Colonic mucosa (tissue), 4 donors: ENCODE data around the gene TPGS2. TPM values are rescaled to one million over a fixed set of nuclear protein-coding genes. Genes with fewer than 3 reads are reported as not detected.

ENCODE experiments used
- DNase-seq: peaks from one replicate; pipeline ENCODE4 v3.0.0-alpha.2; 2020
- H3K27ac ChIP-seq: fragments of 200-600 bp; one replicate; pipeline ENCODE4 v1.8.0; 2021
- H3K27me3 ChIP-seq: fragments of 200-600 bp; one replicate; pipeline ENCODE4 v1.8.0; 2021
- H3K36me3 ChIP-seq: fragments of 200-600 bp; one replicate; pipeline ENCODE4 v1.8.0; 2021
- H3K4me1 ChIP-seq: fragments of 200-600 bp; one replicate; pipeline ENCODE4 v1.8.0; 2021; ENCODE audit warnings: mild to moderate bottlenecking
- H3K4me3 ChIP-seq: fragments of 200-600 bp; one replicate; pipeline ENCODE4 v1.8.0; 2021
- H3K9ac ChIP-seq, 2 donors: one replicate each; pipeline ENCODE4 v1.7.0; 2013; ENCODE audit warnings: control low read depth in 2 of 2, low read depth in 2 of 2, low read length in 2 of 2
- H3K9me3 ChIP-seq: fragments of 200-600 bp; one replicate; pipeline ENCODE4 v1.8.0; 2021
- intact Hi-C: fragments of 100-400 bp; cut with DNase I; formaldehyde crosslinking; loops from one replicate; pipeline ENCODE4 v1.14.1; 2022
- total RNA-seq, 2 donors: library from RNA; stranded (reverse); fragmentation: NEBNext Ultra II Directional in 1 of 2; extraction: Animal tissue kit (Norgen Biotek cat#: 25700) in 1 of 2; gene quantifications; one replicate each; pipeline ENCODE4 v1.2.1, GENCODE V29; 2021
- TF ChIP-seq, protein P1 (sequence below): fragments of 200-600 bp; IDR thresholded peaks from one replicate; pipeline ENCODE4 v1.8.0; 2022; ENCODE audit warnings: antibody characterized with exemption, mild to moderate bottlenecking
- donor health status: healthy.
- donor health status: DM: no; HTN: no; CAD: no.
- donor health status: DM: no; HTN: no; CAD: no.

TPGS2 gene
- total RNA-seq, 2 donors from 2014 or later = 51.8 to 79.2 TPM

DNA sequence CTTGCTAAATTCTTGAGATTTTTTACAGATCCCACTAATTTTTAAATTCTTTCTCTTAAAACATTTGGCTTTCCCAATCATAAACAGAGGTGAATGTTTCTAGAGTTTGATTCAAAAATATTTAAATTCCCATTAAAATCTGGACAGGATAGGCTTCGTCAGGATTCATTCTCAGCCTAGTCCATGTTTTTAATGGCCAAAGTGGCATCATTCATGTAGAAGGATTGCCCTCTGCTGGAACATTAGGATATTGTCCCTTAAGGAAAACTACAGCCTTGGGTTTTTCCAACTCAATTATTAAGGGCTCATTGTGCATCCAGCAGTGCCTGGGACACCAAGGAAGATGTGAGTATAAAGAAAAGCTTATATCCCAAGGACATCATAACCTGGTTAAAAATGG is 71.7 kb downstream of the TPGS2 start:
- TF ChIP-seq, protein P1, sequence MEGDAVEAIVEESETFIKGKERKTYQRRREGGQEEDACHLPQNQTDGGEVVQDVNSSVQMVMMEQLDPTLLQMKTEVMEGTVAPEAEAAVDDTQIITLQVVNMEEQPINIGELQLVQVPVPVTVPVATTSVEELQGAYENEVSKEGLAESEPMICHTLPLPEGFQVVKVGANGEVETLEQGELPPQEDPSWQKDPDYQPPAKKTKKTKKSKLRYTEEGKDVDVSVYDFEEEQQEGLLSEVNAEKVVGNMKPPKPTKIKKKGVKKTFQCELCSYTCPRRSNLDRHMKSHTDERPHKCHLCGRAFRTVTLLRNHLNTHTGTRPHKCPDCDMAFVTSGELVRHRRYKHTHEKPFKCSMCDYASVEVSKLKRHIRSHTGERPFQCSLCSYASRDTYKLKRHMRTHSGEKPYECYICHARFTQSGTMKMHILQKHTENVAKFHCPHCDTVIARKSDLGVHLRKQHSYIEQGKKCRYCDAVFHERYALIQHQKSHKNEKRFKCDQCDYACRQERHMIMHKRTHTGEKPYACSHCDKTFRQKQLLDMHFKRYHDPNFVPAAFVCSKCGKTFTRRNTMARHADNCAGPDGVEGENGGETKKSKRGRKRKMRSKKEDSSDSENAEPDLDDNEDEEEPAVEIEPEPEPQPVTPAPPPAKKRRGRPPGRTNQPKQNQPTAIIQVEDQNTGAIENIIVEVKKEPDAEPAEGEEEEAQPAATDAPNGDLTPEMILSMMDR = peak; percentile 55
- no peaks in the 10 kb centered on the region for H3K36me3 ChIP-seq
- DNase-seq = no peak
- no peaks in the 10 kb centered on the region for H3K9me3 ChIP-seq
- no peaks in the 10 kb centered on the region for H3K4me1 ChIP-seq
- no peaks in the 10 kb centered on the region for H3K27me3 ChIP-seq
- H3K27ac ChIP-seq = no peak overlapping the region
- intact Hi-C loops = no loop called here
- no peak overlapping the region for H3K4me3 ChIP-seq
- H3K9ac ChIP-seq = no peak overlapping the region

DNA sequence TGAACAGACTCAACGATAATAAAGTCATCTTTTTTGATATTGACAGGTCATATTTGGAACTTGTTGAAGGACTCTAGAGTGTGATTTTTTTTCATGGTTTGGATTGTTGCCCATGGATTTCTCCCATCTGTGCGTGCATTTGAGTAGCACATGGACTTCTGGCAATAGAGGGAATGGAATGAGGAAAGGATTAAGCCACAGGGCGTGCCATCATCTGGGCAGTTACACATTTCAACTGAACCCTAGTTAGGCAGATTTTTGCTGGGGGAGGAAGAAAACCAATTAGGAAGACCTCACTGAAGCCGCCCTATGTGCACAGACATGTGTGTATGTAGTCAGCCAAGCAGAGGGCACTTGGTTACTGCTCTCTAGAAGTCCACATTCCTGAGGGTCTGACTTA is 72.6 kb downstream of the TPGS2 start:
- DNase-seq = no peak
- TF ChIP-seq, protein P1 = no peak
- H3K9me3 ChIP-seq = no peaks in the 10 kb centered on the region
- H3K27ac ChIP-seq = no peak overlapping the region
- no peak overlapping the region for H3K4me3 ChIP-seq
- no peaks in the 10 kb centered on the region for H3K4me1 ChIP-seq
- intact Hi-C loops = no loop called here
- H3K27me3 ChIP-seq = no peaks in the 10 kb centered on the region
- H3K9ac ChIP-seq = no peak overlapping the region
- no peaks in the 10 kb centered on the region for H3K36me3 ChIP-seq

DNA sequence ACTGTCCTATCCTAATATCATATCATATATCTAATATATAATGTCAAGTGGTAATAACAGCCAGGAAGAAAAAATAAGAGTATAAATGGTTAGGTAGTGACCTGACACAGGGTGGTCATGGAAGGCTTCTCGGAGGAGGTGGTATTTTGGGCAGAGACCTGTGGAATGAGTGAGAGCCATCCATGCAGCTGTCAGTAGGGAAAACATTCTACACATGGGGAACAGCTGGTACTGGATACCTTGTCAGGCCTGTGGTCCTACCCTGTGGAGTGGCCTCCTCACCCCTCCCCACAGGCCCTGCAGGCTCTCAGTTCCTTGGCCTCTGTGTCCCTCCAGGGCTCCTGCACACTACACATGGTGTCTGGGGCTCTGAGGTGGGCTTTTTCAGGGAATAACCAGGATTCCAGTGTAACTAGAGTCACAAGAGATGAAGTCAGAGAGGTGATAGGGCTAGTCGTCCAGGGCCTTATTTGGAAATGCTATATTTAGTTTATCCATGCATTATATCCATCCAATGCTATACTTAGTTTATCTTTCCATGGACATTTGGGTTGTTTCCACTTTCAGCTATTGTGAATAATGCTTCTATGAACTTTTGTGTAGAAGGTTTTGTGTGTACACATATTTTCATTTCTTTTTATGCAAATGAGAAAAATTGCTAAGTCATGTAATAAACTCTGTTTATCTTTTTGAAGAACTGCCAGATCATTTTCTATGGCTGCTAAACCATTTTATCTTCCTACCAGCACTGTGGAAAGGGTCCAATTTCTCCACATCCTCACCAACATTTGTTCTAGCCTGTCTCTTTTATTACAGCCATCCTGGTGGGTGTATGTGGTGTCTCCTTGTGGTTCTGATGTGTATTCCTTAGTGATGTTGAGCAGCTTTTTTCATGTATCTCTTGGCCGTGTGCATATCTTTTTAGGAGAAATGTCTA is 75.6 kb downstream of the TPGS2 start:
- Histone ChIP-seq H3K9ac (no peak overlapping the region), H3K4me1 (no peaks in the 10 kb centered on the region), H3K4me3 (no peak overlapping the region), H3K9me3 (no peaks in the 10 kb centered on the region), H3K36me3 (no peaks in the 10 kb centered on the region), H3K27me3 (no peaks in the 10 kb centered on the region), H3K27ac (no peak overlapping the region)
- intact Hi-C loops = no loop called here
- DNase-seq = no peak
- TF ChIP-seq, protein P1 = no peak

DNA sequence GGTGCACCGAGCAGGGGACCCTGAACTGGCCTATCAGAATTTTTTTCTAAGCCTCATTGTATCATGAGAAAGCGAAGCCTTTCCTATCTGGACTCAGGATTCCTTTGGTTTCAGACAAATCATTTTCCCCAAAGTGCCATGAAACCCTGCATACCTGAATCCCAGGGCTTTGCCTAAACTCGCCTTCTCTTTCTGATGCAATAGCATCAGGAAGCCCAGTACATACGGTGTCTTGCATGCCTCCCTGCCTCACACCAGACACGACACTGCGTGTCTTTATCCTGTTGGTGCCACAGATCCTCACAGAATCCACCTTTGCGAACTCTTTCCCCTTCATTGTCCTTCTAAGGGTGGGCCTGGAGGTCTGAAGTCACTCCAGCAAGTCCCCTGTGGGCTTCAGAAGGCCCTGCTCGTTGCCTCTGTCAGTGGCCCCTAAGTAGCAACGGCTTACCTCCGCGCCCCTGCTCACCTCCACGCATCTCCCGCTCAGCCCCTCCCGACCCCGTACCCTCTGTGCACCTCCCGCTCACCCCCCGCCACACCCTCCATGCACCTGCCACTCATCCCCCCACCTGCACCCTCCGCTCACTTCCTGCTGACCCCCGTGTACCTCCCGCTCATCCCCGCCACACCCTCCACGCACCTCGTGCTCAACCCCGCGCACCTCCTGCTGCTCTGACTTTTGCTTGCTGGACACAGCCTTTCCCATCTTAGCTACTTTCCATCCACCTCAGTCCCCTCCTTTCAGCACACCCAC is 83.4 kb downstream of the TPGS2 start:
- H3K36me3 ChIP-seq = no peaks in the 10 kb centered on the region
- DNase-seq = no peak
- H3K9me3 ChIP-seq = no peaks in the 10 kb centered on the region
- no peak overlapping the region for H3K27ac ChIP-seq
- H3K27me3 ChIP-seq = no peaks in the 10 kb centered on the region
- no peak overlapping the region for H3K9ac ChIP-seq
- intact Hi-C loops = no loop called here
- H3K4me1 ChIP-seq = no peaks in the 10 kb centered on the region
- TF ChIP-seq, protein P1 = no peak
- H3K4me3 ChIP-seq = no peak overlapping the region

DNA sequence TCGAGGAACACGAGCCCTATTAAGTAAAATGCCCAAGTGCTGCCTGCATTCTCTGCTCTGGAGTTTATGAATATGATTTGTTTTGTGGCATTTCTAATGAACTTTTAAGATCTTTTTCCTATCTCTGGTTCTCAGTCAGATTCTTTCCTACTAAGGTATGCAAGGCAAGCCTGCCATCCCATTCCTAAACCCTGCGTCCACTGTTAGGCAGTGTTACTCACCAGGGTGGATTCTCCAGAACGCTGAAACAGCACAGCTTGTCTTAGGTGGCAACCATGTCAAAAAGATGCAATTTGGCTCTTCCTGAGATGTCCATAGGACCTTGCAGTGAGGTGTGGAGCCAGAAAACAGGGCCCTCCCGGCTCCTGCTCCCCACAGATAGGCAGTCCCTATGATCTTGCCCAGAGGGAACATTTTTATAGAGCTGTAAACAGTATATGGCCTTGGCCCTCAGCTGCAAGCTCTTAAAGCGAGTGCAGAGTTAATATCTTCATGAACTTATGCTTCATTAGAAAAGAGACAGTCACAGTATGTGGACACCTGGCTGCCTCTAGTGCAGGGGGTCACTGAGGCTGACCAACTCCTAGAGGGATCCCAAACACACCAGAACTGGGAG is 84.4 kb downstream of the TPGS2 start:
- H3K9me3 ChIP-seq = no peaks in the 10 kb centered on the region
- DNase-seq = no peak

More for the DNA sequence above, 84.4 kb downstream of the TPGS2 start:
- intact Hi-C loops = no loop called here
- Histone ChIP-seq H3K4me3 (no peak overlapping the region), H3K9ac (no peak overlapping the region), H3K4me1 (no peaks in the 10 kb centered on the region), H3K27ac (no peak overlapping the region), H3K36me3 (no peaks in the 10 kb centered on the region), H3K27me3 (no peaks in the 10 kb centered on the region)
- TF ChIP-seq, protein P1 = no peak
